ENCODE measurements around the gene SMAD6.

The SMAD6 gene

GRCh38 chr15:66737243-66738010 lies 35.4 kb downstream of the SMAD6 start:
- TF ChIP-seq, protein P1, sequence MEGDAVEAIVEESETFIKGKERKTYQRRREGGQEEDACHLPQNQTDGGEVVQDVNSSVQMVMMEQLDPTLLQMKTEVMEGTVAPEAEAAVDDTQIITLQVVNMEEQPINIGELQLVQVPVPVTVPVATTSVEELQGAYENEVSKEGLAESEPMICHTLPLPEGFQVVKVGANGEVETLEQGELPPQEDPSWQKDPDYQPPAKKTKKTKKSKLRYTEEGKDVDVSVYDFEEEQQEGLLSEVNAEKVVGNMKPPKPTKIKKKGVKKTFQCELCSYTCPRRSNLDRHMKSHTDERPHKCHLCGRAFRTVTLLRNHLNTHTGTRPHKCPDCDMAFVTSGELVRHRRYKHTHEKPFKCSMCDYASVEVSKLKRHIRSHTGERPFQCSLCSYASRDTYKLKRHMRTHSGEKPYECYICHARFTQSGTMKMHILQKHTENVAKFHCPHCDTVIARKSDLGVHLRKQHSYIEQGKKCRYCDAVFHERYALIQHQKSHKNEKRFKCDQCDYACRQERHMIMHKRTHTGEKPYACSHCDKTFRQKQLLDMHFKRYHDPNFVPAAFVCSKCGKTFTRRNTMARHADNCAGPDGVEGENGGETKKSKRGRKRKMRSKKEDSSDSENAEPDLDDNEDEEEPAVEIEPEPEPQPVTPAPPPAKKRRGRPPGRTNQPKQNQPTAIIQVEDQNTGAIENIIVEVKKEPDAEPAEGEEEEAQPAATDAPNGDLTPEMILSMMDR (IDR thresholded peaks at IDR 0.05; ENCODE audit: control insufficient read depth, insufficient read depth, low read depth, low read length, missing control alignments) = no peak
- no peak for DNase-seq (ENCODE audit: low read depth)
- no peak overlapping the region for H3K4me3 ChIP-seq (ENCODE audit: control insufficient read depth, low read depth, low read length)

GRCh38 chr15:66738116-66738515 lies 36.1 kb downstream of the SMAD6 start:
- TF ChIP-seq, protein P1 (IDR thresholded peaks at IDR 0.05; ENCODE audit: control insufficient read depth, insufficient read depth, low read depth, low read length, missing control alignments) = no peak
- no peak for DNase-seq (ENCODE audit: low read depth)
- no peak overlapping the region for H3K4me3 ChIP-seq (ENCODE audit: control insufficient read depth, low read depth, low read length)

DNA sequence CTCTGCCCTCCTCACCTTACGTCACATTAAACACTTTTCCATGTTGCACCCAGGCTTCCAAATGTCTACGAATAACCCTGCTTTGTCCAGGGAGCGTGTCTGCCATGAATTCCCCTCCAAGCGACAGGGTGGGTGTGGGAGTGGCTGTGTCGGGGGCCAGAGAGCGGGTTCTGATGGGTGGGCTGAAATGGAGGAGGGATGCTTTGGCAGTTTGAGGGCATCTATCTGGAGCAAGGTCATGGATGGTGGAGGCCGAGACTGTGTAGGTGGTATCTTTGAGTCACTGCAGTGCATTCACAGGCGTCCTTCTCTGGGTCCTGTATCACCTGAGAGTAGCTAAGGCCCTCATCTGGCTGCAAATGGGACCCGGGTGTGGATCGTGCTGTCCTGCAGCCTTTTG lies 36.6 kb downstream of the SMAD6 start:
- DNase-seq (ENCODE audit: low read depth) = no peak
- no peak overlapping the region for H3K4me3 ChIP-seq (ENCODE audit: control insufficient read depth, low read depth, low read length)
- TF ChIP-seq, protein P1 (IDR thresholded peaks at IDR 0.05; ENCODE audit: control insufficient read depth, insufficient read depth, low read depth, low read length, missing control alignments) = no peak

DNA sequence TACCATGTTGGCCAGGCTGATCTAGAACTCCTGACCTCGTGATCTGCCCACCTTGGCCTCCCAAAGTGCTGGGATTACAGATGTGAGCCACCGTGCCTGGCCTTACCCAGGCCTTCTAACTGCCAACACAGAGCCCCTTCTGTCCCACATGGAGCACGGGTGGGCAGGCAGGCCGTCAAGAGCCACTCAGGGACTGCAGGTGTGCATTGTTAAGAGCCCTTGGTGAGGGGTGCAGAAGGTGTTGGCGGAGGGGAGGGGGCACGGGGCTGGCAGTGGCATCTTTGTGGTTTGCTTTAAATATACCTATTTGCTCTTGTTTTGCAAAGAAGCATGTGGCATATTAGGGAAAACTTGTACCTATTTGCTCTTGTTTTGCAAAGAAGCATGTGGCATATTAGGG lies 37.3 kb downstream of the SMAD6 start:
- no peak overlapping the region for H3K4me3 ChIP-seq (ENCODE audit: control insufficient read depth, low read depth, low read length)
- DNase-seq (ENCODE audit: low read depth) = no peak
- TF ChIP-seq, protein P1 (IDR thresholded peaks at IDR 0.05; ENCODE audit: control insufficient read depth, insufficient read depth, low read depth, low read length, missing control alignments) = no peak

DNA sequence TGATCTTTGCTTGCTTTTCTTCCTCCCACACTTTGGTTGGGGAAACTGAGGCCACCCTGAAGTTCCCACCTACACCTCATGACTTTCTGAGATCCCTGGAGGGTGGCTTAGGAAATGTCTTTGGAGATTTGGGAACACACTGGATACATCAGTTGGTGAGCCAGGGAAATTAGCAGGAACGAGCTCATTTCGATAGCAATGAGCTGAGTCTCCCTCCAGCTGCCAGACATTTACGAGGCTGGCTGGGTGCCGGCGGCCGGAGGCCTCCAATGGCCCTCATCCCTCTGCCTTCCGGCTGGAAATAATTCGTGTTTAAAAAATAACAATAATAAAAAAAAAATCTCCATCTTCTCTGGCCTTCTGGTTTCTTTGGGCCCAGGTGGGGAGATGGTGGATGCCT lies 38.8 kb downstream of the SMAD6 start:
- H3K4me3 ChIP-seq (ENCODE audit: control insufficient read depth, low read depth, low read length) = no peak overlapping the region
- TF ChIP-seq, protein P1 (IDR thresholded peaks at IDR 0.05; ENCODE audit: control insufficient read depth, insufficient read depth, low read depth, low read length, missing control alignments) = no peak
- DNase-seq (ENCODE audit: low read depth) = peak; percentile 58

GRCh38 chr15:66741646-66742045 lies 39.6 kb downstream of the SMAD6 start:
- DNase-seq (ENCODE audit: low read depth) = no peak
- TF ChIP-seq, protein P1 (IDR thresholded peaks at IDR 0.05; ENCODE audit: control insufficient read depth, insufficient read depth, low read depth, low read length, missing control alignments) = no peak

More at GRCh38 chr15:66741646-66742045, 39.6 kb downstream of the SMAD6 start:
- no peak overlapping the region for H3K4me3 ChIP-seq (ENCODE audit: control insufficient read depth, low read depth, low read length)

Data from AG09309 (cell line).